HUDEP-2 (cell line): ENCODE measurements around the gene CEACAM1.
A peak's percentile ranks its signal among the peaks of the same experiment; 100 is the strongest.
"Not testable (repeated sequence)": the region's sequence is repeated elsewhere in the genome, so short reads cannot be mapped to it uniquely, and the experiment has no call there.

Experiments used
- DNase-seq, 76 experiments: peaks; one replicate each; lab custom pipeline; 2025; ENCODE audit not compliant: unreplicated experiment in 76 of 76; lab: John Stamatoyannopoulos, UW

The CEACAM1 gene

DNA sequence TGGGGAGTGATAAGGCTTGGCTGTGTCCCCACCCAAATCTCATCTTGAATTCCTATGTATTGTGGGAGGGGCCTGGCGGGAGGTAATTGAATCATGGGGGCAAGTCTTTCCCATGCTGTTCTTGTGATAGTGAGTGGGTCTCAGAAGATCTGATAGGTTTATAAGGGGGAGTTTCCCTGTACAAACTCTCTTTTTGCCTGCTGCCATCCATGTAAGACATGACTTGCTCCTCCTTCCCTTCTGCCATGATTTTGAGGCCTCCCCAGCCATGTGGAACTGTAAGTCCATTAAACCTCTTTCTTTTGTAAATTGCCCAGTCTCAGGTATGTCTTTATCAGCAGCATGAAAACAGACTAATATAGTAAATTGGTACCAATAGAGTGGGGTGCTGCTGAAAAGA is 20.8 kb upstream of the CEACAM1 start:
- not testable (repeated sequence) for DNase-seq

DNA sequence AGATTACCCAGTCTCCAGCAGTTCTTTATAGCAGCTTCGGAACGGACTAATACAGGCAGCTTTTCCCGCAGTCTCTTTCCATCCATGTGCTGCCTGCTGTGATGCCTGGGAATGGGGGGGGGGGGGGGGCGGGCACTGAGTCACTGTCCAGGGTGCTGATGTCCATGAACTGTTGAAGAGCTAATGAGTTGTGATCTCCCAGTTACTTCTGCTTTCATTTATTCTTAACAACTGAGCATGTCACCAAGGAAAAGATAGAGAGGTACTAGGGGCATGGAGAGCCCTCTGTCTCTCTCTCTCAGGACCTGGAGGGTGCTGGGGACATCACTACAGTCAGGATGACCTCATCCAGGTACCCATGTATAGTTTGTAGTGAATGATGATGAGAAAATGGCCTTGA is 20.3 kb upstream of the CEACAM1 start:
- DNase-seq: no peak

DNA sequence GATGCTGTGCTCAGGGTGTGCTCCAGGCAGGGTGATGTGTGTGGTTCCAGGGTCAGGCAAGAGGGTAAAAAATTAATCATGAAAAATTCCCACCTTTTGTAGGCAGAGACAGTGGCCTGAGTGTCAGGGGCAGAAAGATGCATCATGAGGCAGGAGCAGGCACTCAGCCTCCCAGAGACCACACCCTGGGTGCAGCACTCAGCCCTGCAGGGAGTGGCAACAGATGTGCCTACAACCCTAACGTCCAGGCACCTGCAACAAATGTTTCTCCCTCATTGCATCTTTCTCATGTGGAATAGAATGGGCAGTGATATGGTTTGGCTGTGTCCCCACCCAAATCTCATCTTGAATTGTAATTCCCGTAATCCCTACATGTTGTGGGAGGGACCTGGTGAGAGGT is 19.6 kb upstream of the CEACAM1 start:
- DNase-seq: no peak

DNA sequence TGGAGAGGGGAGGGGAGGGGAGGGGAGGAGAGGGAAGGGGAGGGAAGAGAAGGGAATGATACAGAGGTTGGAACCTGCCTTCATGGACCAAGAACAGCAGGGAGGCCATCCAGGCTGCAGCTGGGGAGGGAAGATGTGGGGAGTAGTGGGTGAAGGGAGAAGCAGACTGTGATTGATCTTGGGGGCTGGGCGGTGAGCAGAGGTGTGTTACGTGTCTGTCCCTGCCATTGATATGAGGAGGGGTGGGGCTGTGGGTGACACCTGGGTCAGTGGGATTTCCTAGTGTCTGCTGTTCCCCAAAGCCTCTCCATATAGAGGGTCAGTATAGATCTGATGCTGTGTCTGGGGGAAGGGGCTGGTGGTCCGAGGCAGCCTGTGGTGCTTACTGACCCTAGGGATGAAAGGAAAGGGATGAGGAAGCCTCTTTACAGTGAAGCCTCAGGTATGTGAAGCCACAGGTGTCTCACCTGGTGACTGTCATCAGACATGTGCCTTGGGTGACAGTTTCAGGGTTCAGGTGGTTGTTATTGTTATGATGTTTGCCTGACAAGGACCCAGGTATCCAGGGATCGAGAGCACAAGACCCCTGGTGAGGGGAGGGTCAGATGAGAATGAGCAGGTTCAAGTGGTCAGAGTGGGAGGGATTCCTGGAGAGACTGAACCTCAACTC is 18.7 kb upstream of the CEACAM1 start:
- no peak for DNase-seq

DNA sequence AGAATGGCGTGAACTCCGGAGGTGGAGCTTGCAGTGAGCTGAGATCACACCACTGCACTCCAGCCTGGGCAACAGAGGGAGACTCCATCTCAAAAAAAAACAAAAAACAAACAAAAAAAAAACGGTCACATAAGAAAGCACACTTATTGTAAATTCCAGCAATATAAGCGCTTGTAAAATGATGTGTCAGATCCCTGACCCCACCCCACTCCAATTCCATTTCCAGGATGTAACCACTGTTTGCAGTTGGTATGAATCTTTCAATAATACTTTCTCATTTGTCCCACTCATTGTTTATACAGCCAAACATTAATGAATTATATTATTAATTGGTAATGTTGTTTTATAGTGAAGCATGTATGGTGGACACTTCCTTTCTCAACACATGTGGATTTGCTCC is 15.9 kb upstream of the CEACAM1 start:
- DNase-seq: no peak

DNA sequence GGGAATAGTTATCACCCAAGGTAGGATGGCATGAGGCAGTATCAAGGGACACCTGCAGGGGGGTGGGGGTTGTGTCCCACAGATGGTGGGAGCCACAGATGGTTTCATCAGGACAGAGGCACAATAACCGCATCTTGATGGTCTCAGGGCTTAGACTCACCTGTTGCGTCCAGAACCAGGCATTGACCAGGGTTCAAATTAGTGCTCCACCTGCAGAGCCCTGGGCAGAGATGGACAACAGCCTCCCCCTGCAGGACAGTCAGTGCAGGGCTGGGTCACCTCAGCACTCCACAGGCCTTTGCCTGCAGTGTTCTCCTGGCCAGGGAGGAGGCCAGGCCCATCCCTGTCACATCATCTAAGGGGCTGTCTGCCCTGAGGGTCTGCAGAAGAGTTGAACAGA is 14.5 kb upstream of the CEACAM1 start:
- no peak for DNase-seq

DNA sequence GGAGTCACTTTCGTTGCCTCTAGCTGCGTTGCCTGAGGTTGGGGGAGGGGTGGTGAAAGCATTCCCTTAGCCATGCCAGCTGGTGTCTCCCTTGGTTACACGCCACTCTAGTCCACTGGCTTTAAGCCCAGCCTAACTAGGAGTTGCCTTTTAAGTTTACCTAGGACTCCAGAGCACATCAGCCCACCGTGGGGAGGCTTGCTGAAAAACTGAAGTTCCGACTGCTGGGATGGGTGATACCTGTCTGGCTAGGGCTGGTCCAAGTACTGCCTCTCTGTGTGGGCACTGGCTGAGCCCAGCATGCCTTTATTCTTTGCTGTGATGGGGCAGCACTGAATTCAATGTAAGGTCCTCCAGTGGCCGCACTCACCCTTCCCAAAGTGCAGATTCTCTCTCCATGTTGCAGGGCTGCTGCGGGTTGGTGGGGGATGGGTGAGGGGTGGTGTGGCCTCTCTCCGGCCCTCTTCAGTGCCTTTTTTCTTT is 11.8 kb upstream of the CEACAM1 start:
- no peak for DNase-seq

DNA sequence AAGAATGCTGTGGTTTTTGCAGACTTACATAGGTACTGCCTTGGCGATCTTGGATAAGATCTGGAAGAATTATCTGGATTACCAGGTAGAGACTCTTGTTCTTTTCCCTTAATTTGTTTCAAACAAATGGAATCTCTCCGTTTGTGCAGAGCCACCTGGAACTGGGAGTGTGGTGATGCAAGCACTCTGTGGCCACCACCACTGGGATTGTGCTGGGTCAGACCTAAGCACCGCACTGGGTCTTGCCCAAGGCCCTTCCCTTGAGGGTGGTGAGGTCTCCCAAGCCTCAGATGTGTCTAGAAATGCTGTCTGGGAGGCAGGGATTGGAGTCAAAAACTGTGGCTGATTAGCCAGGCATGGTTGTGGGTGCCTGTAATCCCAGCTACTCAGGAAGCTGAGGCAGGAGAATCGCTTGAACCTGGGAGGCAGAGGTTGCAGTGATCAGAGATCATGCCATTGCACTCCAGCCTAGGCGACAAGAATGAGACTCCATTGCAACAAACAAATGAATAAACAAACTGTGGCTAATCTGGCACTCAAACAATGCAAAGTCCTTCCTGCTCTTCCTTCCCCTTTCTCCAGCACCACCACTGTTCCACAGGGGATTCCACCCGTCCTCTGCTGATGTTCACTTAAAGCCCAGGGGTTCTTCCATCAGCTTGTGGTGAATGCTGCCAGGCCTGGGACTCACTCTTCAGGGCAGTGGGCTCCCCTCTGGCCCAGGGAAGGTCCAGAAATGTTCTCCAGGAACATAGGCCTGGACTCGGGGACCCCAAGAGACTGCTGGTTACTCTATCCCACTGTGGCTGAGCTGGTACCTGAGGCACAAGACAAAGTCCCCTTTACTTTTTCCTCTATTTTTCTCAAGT is 10.8 kb upstream of the CEACAM1 start:
- no peak for DNase-seq

DNA sequence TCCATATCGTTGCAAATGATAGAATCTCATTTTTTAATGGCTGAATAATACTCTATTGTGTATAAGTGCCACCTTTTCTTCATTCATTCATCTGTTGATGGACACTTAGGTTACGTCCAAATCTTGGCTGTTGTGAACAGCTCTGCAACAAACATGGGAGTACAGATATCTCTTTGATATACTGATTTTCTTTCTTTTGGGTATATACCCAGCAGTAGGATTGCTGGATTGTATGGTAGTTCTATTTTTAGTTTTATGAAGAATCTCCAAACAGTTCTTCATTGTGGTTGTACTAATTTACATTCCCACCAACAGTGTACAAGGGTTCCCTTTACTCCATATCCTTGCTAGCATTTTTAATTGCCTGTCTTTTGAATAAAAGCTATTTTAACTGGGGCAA is 7.0 kb upstream of the CEACAM1 start:
- not testable (repeated sequence) for DNase-seq

DNA sequence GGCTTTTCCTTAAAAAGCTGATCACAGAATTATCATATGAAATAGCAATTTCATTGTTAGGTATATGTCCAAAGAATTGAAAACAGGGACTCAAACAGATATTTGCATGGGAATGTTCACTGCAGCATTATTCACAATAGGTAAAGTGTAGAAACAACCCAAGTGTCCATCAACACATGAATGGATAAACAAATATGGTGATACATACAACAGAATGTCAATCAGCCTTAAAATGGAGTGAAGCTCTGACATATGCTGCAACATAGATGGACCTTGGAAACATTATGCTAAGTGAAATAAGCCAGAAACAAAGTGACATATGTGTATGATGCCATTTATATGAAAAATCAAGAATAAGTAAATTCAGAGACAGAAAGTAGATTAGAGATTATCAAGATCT is 6.1 kb upstream of the CEACAM1 start:
- DNase-seq: no peak

DNA sequence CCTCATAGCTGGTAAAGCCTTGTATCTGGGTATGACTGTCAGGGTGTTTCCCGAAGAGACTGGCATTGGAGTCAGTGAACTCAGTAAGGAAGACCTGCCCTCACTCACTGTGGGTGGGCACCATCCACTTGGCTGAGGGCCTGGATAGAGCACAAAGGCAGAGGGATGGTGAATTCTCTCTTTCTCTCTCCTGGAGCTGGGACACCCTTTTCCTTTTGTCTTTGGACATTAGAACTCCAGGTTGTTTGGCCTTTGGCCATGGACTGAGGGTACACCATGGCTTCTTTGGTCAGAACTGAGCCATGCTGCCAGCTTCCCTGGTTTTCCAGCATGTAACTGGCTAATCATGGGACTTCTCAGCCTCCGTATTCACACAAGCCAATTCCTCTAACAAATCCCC is 4.6 kb upstream of the CEACAM1 start:
- DNase-seq: no peak

DNA sequence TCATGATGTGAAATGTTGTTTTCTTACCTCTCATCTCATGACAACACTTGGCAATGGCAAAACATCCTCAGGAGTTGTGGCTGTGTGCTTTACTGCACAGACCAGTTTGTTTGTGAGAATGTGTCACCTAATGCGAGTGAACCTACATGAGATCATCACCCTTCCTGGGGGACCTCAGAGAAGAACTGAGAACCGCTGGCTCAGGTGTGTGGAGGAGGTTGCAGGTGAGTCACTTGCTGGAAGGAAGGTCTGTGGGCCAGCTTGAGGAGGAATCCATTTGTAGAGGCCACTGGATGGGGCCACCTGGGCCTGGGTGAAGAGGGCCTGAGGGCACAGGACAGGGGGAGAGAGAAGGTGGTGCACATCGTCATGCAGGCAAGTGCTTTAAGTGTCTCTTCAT is 3.0 kb upstream of the CEACAM1 start:
- no peak for DNase-seq

DNA sequence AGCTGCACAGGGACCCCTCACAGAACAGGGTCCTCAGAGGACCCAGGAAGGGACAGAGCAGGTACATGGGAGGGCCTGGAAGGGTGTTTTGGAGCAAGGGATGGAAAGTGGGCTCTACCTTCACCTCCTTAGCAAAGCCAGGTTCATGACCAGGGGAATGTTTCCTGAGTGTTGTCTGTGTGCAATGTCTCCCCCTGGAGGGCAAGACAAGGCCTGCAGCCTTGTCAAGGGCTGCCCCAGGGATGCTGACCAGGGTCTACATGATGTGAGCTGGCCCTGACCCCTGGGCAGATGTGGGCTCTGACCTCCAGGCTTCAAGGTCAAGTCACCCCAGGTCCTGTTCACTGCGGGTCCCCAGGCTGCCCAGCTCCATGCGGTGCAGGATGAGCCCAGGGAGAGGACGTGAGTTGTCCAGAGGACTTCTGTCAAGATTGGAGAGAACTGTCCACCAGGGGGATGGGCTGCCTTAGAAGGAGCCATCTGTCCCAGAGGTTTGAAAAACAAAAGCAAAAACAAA is 1.0 kb upstream of the CEACAM1 start:
- peak in 51 of 76 experiments; percentile 11 to 68 (median 31) for DNase-seq

DNA sequence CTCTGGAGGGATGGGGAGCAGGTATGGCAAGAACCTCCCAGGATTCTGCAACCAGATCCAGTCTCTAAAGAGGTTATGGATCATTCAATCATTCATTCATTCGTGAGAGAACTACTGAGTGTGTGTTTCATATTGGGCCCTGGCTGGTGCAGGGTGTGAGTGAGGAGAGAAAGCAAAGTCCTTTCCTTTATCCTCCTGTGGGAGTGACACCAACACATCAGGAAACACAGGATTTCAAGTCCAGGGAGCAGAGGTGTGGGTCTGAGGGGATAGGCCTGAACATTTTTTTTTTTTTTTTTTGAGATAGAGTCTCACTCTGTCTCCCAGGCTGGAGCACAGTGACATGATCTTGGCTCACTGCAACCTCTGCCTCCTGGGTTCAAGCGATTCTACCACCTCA is 3.3 kb downstream of the CEACAM1 start:
- no peak for DNase-seq

DNA sequence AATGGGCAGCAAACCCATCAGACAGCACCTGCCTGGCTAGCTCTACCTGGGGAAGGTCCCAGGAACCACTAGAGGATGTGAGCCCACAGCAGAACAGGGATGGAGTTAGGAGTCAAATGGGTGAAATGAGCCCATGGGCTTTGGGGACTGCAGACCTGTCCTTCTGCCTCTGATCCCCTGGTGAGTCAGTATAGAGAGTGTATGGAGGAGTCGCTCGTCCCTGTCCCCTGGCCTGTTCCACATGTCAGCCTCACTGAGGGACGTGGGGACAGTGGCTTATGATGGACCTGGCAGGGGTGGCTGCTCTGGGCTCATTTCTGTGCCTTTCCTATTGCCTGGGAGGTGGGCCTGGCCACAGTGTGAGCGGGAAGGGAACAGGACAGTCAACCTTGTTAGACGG is 4.0 kb downstream of the CEACAM1 start:
- DNase-seq: no peak

DNA sequence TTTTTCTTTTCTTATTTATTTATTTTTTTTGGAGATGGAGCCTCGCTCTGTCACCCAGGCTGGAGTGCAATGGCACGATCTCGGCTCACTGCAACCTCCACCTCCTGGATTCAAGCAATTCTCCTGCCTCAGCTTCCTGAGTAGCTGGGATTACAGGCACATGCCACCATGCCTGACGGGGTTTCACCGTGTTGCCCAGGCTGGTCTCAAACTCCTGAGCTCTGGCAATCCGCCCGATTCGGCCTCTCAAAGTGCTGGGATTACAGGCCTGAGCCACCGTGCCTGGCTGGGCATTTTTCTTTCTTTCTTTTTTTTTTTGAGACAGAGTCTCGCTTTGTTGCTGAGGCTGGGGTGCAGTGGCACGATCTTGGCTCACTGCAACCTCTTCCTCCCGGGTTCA is 6.0 kb downstream of the CEACAM1 start:
- not testable (repeated sequence) for DNase-seq

DNA sequence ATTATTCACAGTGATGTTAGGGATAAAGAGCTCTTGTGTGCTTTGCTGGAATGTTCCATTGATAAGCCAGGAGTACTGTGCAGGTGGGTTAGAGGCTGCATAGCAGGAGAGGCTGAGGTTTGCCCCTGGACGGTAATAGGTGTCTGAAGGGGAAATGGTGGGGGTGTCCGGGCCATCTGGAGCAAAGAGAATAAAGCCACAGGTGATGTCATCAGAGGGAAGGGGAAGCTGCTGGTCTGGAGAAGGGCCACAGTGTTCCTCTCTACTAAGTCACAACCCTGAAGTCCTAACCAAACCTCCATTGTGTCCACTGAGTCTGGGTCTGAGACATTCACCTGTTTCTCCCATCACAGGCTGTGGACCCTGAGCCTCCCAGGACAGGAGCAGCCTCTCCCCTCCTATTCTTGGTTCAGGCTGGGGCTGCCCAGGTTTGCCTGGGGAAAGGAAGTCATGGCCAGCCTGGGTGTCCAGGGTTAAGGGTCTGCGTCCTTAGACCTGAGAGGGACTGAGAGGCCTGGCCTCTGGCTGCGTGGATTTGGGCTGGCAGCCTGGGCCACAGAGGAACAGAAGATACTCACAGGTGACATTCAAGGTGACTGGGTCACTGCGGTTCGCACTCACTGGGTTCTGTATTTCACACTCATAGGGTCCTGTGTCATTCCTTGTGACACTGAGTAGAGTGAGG is 6.8 kb downstream of the CEACAM1 start:
- DNase-seq: no peak

DNA sequence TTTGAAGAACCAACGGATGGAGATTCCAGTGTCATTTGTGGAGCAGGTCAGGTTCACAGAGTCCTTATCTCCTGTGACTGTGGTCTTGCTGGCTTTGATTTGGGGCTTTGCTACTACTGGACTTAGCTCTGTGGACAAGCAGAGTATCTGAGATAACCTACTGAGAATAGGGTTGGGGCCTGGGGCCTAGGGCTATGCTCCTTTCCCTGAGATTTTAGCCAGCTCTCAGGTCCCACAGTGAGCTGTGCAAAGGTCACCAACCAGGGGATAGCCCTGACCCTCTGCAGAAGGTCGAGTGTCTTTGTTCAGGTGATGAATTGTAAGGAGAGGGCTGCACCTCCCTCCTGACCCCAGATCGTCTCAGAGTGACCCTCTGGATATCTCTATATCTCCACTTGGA is 9.2 kb downstream of the CEACAM1 start:
- no peak for DNase-seq

DNA sequence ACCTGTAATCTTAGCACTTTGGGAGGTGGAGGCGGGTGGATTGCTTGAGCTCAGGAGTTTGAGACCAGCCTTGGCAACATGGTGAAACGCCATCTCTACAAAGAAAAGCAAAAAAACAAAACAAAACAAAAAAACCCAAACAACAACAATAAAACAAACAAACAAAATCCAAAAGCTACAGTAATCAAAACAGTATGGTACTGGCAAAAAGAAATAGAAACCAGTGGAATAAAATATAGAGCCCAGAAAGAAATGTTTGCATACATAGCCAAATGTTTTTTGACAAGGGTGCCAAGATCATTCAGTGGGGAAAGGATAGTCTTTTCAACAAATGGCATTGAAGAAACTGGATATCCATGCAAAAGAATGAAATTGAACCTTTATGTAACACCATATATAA is 11.5 kb downstream of the CEACAM1 start:
- no peak for DNase-seq

DNA sequence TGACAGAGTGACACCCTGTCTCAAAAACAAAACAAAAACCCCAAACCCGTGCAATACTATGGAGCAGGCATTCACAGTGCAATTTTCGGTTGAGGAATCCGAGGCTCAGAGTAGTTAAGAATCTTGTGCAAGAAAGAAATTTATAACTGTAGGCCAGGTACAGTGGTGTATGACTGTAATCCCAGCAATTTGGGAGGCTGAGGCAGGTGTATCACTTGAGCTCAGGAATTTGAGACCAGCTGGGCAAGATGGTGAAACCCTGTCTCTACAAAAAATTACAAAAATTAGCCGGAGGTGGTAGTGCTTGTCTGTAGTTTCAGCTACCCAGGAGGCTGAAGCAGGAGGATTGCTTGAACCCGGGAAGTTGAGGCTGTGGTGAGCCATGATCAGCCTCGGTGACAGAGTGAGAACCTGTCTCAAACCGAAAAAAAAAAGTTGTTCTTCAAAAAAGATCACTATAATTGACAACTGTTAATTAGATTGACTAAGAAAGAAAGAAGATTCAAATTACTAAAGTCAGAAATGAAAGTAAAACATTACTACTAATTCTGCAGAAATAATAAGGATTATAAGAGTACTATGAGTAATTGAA is 12.9 kb downstream of the CEACAM1 start:
- DNase-seq: no peak

DNA sequence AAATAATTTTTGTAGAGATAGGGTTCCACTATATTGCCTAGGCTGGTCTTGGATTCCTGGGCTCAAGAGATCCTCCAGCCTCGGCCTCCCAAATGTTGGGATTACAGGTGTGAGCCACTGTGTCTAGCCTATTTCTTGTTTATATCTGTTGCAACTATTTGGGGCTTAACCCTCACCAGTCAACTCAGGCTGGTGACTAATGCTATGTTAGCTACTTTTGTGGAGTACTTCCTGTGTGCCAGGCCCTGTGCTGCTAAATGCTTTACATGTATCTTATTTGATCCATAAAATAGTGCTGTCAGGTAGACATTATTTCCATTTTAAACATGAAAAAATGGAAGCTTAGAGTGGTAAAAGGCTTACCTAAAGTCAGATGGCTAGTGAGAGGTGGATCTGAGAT is 13.8 kb downstream of the CEACAM1 start:
- DNase-seq: no peak
